DOHH2 (cell line): ENCODE results near the gene CDC42BPA.

ENCODE experiments used
- H3F3A ChIP-seq: fragments of 200-600 bp; sonication (generic), shearing (Covaris generic); 2 replicates; pipeline ENCODE4 v1.6.0; 2016; ENCODE audit warnings: antibody characterized with exemption, mild to moderate bottlenecking; ENCODE audit not compliant: control insufficient read depth, insufficient read depth
- H3K27ac ChIP-seq: fragments of 200-600 bp; sonication (generic); 2 replicates; pipeline ENCODE4 v1.5.1; 2014; ENCODE audit warnings: low read depth, mild to moderate bottlenecking, low read length, moderate library complexity
- H3K27me3 ChIP-seq: fragments of 200-600 bp; sonication (generic); 2 replicates; pipeline ENCODE4 v1.6.1; 2014; ENCODE audit warnings: mild to moderate bottlenecking, low read length, mixed read lengths; ENCODE audit not compliant: control insufficient read depth
- H3K36me3 ChIP-seq: fragments of 200-600 bp; sonication (generic); 2 replicates; pipeline ENCODE4 v1.6.1; 2014; ENCODE audit warnings: mild to moderate bottlenecking, low read length, moderate library complexity, mixed read lengths; ENCODE audit not compliant: control insufficient read depth
- H3K4me1 ChIP-seq: fragments of 200-600 bp; sonication (generic); 2 replicates; pipeline ENCODE4 v1.6.1; 2014; ENCODE audit warnings: mild to moderate bottlenecking, low read length, mixed read lengths; ENCODE audit not compliant: control insufficient read depth
- H3K4me2 ChIP-seq: fragments of 200-600 bp; sonication (generic); 2 replicates; pipeline ENCODE4 v1.6.0; 2014; ENCODE audit warnings: mild to moderate bottlenecking, low read length, moderate library complexity
- H3K4me3 ChIP-seq: fragments of 200-600 bp; sonication (generic); 2 replicates; pipeline ENCODE4 v1.5.1; 2014; ENCODE audit warnings: mild to moderate bottlenecking, low read length, mixed read lengths
- H3K79me2 ChIP-seq: fragments of 200-600 bp; sonication (generic); 2 replicates; pipeline ENCODE4 v1.6.1; 2014; ENCODE audit warnings: mild to moderate bottlenecking, low read length, mixed read lengths; ENCODE audit not compliant: control insufficient read depth
- H3K9me2 ChIP-seq: fragments of 200-600 bp; sonication (generic); replicated peaks from 2 replicates; pipeline ENCODE4 v1.6.1; 2014; ENCODE audit warnings: mild to moderate bottlenecking, low read length, mixed read lengths; ENCODE audit not compliant: control insufficient read depth
- H3K9me3 ChIP-seq: fragments of 200-600 bp; sonication (generic); 2 replicates; pipeline ENCODE4 v1.6.1; 2014; ENCODE audit warnings: antibody characterized with exemption, low read length, mixed read lengths; ENCODE audit not compliant: control insufficient read depth, insufficient read depth
- H4K20me1 ChIP-seq: fragments of 200-600 bp; sonication (generic); 2 replicates; pipeline ENCODE4 v1.6.0; 2014; ENCODE audit warnings: low read depth, mild to moderate bottlenecking, antibody characterized with exemption, low read length, moderate library complexity; ENCODE audit not compliant: control insufficient read depth, insufficient read depth
- CTCF ChIP-seq: fragments of 200-600 bp; sonication (generic); IDR thresholded peaks from one replicate; pipeline ENCODE4 v1.5.1; 2014; ENCODE audit warnings: antibody characterized with exemption, mild to moderate bottlenecking, low read depth, low read length; ENCODE audit not compliant: poor library complexity, severe bottlenecking
- EZH2phosphoT487 ChIP-seq: fragments of 200-600 bp; sonication (generic); IDR thresholded peaks from 2 replicates; pipeline ENCODE4 v1.6.1; 2017; ENCODE audit warnings: borderline replicate concordance, mild to moderate bottlenecking, antibody characterized with exemption, low read length, moderate library complexity, mixed read lengths

The CDC42BPA gene

GRCh38 chr1:227170361-227171166 is 147.7 kb downstream of the CDC42BPA start:
- no peaks in the 10 kb centered on the region for H3F3A ChIP-seq
- peaks cover 3% of the 10 kb centered on the region; the same call in 1 of the 2 replicates for H3K27me3 ChIP-seq
- H3K9me2 ChIP-seq, result no peaks in the 10 kb centered on the region
- no peak overlapping the region for H3K4me3 ChIP-seq
- no peaks in the 10 kb centered on the region for H3K36me3 ChIP-seq
- H3K27ac ChIP-seq, result no peak overlapping the region
- no peak for TF ChIP-seq CTCF
- TF ChIP-seq EZH2phosphoT487, result no peak
- no peaks in the 10 kb centered on the region for H3K4me1 ChIP-seq
- H3K9me3 ChIP-seq, result no peaks in the 10 kb centered on the region
- no peaks in the 10 kb centered on the region for H4K20me1 ChIP-seq
- H3K79me2 ChIP-seq, result no peaks in the 10 kb centered on the region
- no peak overlapping the region for H3K4me2 ChIP-seq

- no peak overlapping the region for H3K27ac ChIP-seq
- H3K4me1 ChIP-seq, result no peaks in the 10 kb centered on the region
- TF ChIP-seq CTCF, result no peak
- no peak for TF ChIP-seq EZH2phosphoT487
- H3K4me2 ChIP-seq, result no peak overlapping the region
- no peaks in the 10 kb centered on the region for H3K36me3 ChIP-seq
- H3K9me2 ChIP-seq, result no peaks in the 10 kb centered on the region
- no peaks in the 10 kb centered on the region for H3F3A ChIP-seq
- no peak overlapping the region for H3K4me3 ChIP-seq
- H3K9me3 ChIP-seq, result no peaks in the 10 kb centered on the region
- H3K27me3 ChIP-seq, result peaks cover 3% of the 10 kb centered on the region; the same call in 1 of the 2 replicates
- H4K20me1 ChIP-seq, result no peaks in the 10 kb centered on the region
- H3K79me2 ChIP-seq, result no peaks in the 10 kb centered on the region
Measured at GRCh38 chr1:227169343-227169742, 148.9 kb downstream of the CDC42BPA start.

GRCh38 chr1:227167276-227168101 is 150.8 kb downstream of the CDC42BPA start:
- Histone ChIP-seq H3K9me3 (no peaks in the 10 kb centered on the region), H4K20me1 (no peaks in the 10 kb centered on the region), H3K36me3 (no peaks in the 10 kb centered on the region), H3F3A (no peaks in the 10 kb centered on the region), H3K4me2 (no peak overlapping the region), H3K79me2 (no peaks in the 10 kb centered on the region), H3K27me3 (peaks cover 3% of the 10 kb centered on the region; the same call in 1 of the 2 replicates), H3K4me1 (no peaks in the 10 kb centered on the region), H3K9me2 (no peaks in the 10 kb centered on the region), H3K27ac (no peak overlapping the region), H3K4me3 (no peak overlapping the region)
- no peak for TF ChIP-seq CTCF
